Rectal smooth muscle tissue (tissue), 1 donor: ENCODE results near the gene A2ML1.
"Not testable (repeated sequence)": the region's sequence is repeated elsewhere in the genome, so short reads cannot be mapped to it uniquely, and the experiment has no call there.

Experiments used
- H3K27ac ChIP-seq: one replicate; pipeline ENCODE4 v1.7.0; 2013; ENCODE audit warnings: low read depth, low read length, inconsistent platforms
- H3K27me3 ChIP-seq: one replicate; pipeline ENCODE4 v1.7.0; 2013; ENCODE audit warnings: low read length; ENCODE audit not compliant: control insufficient read depth, insufficient read depth
- H3K36me3 ChIP-seq: one replicate; pipeline ENCODE4 v1.7.0; 2013; ENCODE audit warnings: low read length; ENCODE audit not compliant: control insufficient read depth, insufficient read depth
- H3K4me1 ChIP-seq: one replicate; pipeline ENCODE4 v1.7.0; 2013; ENCODE audit warnings: low read length; ENCODE audit not compliant: control insufficient read depth, insufficient read depth
- H3K4me3 ChIP-seq: one replicate; pipeline ENCODE4 v1.7.0; 2013; ENCODE audit warnings: low read length
- H3K9ac ChIP-seq: one replicate; pipeline ENCODE4 v1.7.0; 2013; ENCODE audit warnings: low read length

Gene A2ML1

DNA sequence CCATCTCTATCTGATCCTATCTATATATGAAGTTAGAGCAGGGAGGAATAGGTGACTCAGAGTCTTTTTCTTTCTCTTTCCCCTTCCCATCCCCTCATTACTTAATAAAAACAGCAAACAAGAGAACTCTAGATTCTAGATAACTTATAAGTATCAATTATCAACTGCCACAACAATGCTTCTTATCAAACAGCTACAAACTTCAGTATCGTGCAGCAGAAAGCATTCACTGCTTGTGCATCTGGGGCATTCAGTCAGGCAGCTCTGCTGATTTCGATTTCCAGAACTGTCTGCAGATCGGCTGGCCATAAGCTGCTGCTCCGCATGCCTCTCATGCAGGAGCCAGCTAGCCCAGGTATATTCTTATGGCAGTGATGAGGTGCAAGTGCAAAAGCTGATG is 19.4 kb downstream of the A2ML1 start:
- no peak overlapping the region for H3K27ac ChIP-seq
- no peaks in the 10 kb centered on the region for H3K4me1 ChIP-seq
- no peaks in the 10 kb centered on the region for H3K36me3 ChIP-seq
- no peak overlapping the region for H3K4me3 ChIP-seq
- no peaks in the 10 kb centered on the region for H3K27me3 ChIP-seq
- no peak overlapping the region for H3K9ac ChIP-seq

- Histone ChIP-seq H3K4me3 (no peak overlapping the region), H3K27me3 (peaks cover 3% of the 10 kb centered on the region), H3K9ac (no peak overlapping the region), H3K4me1 (no peaks in the 10 kb centered on the region), H3K36me3 (no peaks in the 10 kb centered on the region), H3K27ac (no peak overlapping the region)
These were observed 22.2 kb downstream of the A2ML1 start for GRCh38 chr12:8844665-8845064.

GRCh38 chr12:8846305-8846704 is 23.9 kb downstream of the A2ML1 start:
- no peak overlapping the region for H3K9ac ChIP-seq
- peaks cover 3% of the 10 kb centered on the region for H3K27me3 ChIP-seq
- H3K36me3 ChIP-seq: no peaks in the 10 kb centered on the region
- H3K4me3 ChIP-seq: no peak overlapping the region
- H3K27ac ChIP-seq: no peak overlapping the region
- H3K4me1 ChIP-seq: no peaks in the 10 kb centered on the region

- Histone ChIP-seq H3K27ac (no peak overlapping the region), H3K36me3 (no peaks in the 10 kb centered on the region), H3K4me1 (no peaks in the 10 kb centered on the region), H3K27me3 (peaks cover 3% of the 10 kb centered on the region), H3K4me3 (no peak overlapping the region), H3K9ac (no peak overlapping the region)
These were observed 25.0 kb downstream of the A2ML1 start for GRCh38 chr12:8847435-8847834.

DNA sequence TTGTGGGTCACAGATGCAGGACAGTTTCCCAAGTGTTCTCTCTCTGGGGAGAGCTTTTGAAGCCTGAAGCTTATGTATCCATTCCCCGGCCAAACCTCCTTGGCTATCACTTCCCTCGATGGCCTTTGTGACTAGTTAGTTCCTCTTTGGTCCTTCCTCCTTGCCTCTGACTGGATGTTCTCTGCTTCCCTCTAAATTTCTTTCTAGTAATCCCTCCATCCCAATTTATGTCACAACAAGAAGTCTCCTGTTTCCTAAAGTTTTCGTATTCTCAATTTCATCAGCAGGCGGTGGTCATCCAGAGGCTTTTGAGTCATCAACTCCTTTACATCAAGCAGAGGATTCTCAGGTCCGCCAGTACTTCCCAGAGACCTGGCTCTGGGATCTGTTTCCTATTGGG is 27.5 kb downstream of the A2ML1 start:
- Histone ChIP-seq H3K4me3 (no peak overlapping the region), H3K36me3 (no peaks in the 10 kb centered on the region), H3K9ac (no peak overlapping the region), H3K4me1 (no peaks in the 10 kb centered on the region), H3K27ac (no peak overlapping the region), H3K27me3 (peaks cover 3% of the 10 kb centered on the region)

DNA sequence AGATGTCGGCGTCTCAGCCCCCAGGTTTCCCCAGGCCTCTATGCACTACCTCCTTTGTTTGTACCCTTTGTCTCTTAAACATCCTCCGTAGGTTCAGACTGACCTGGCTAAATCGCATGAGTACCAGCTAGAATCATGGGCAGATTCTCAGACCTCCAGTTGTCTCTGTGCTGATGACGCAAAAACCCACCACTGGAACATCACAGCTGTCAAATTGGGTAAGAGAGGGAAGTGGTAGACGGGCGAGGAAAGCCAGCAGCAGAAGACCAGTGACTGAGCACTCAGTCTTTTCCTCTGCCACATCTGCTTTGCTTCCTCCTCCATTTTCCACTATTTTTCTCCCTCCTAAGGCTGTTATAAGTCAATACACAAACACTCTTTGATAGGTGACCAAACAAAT is 29.7 kb downstream of the A2ML1 start:
- H3K4me3 ChIP-seq: no peak overlapping the region
- H3K9ac ChIP-seq: no peak overlapping the region
- peaks cover 3% of the 10 kb centered on the region for H3K27me3 ChIP-seq
- no peaks in the 10 kb centered on the region for H3K4me1 ChIP-seq
- H3K36me3 ChIP-seq: no peaks in the 10 kb centered on the region
- H3K27ac ChIP-seq: no peak overlapping the region

- Histone ChIP-seq H3K4me1 (no peaks in the 10 kb centered on the region), H3K4me3 (no peak overlapping the region), H3K36me3 (no peaks in the 10 kb centered on the region), H3K9ac (no peak overlapping the region), H3K27me3 (no peaks in the 10 kb centered on the region), H3K27ac (no peak overlapping the region)
These were observed 33.5 kb downstream of the A2ML1 start for GRCh38 chr12:8855891-8856290.

DNA sequence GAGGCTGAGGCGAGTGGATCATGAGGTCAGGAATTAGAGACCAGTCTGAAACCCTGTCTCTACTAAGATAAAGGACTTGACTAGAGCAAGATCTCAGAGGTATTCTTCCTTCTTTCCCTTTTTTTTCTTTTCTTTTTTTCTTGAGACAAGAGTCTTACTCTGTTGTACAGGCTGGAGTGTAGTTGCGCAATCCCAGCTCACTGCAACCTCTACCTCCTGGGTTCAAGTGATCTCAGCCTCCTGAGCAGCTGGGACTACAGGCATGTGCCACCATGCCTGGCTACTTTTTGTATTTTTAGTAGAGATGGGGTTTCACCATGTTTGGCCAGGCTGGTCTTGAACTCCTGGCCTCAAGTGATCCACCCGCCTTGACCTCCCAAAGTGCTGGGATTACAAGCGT is 37.0 kb downstream of the A2ML1 start:
- not testable (repeated sequence) for H3K36me3 ChIP-seq, H3K9ac ChIP-seq, H3K27ac ChIP-seq, H3K4me3 ChIP-seq, H3K4me1 ChIP-seq, H3K27me3 ChIP-seq

GRCh38 chr12:8860165-8860961 is 37.9 kb downstream of the A2ML1 start:
- H3K9ac ChIP-seq: no peak overlapping the region

DNA sequence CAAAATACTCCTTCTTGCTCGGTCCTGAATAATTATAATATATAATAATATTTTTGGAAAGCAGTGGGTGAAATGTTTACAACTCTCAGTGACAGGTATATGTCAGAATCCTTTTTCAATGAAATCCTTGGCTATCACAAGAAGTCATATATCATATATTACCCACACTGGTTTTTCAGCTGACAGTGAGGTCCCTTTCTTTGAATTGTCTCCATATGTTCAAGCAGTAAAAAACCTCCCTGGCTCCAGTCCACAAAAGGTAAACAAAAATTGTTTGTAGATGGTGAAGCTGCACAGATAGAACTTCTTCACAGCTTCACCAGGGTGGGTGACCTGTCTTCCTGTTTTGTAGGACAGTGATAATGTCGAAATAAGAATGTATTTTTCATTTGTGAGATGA is 44.0 kb downstream of the A2ML1 start:
- no peak overlapping the region for H3K4me3 ChIP-seq
- no peaks in the 10 kb centered on the region for H3K27me3 ChIP-seq
- no peaks in the 10 kb centered on the region for H3K36me3 ChIP-seq
- H3K9ac ChIP-seq: no peak overlapping the region
- H3K27ac ChIP-seq: no peak overlapping the region
- no peaks in the 10 kb centered on the region for H3K4me1 ChIP-seq

More at GRCh38 chr12:8860165-8860961, 37.9 kb downstream of the A2ML1 start:
- Histone ChIP-seq H3K36me3 (no peaks in the 10 kb centered on the region), H3K4me1 (no peaks in the 10 kb centered on the region), H3K27me3 (no peaks in the 10 kb centered on the region), H3K4me3 (no peak overlapping the region), H3K27ac (no peak overlapping the region)

GRCh38 chr12:8867009-8867408 is 44.6 kb downstream of the A2ML1 start:
- no peak overlapping the region for H3K4me3 ChIP-seq
- H3K27me3 ChIP-seq: no peaks in the 10 kb centered on the region
- no peak overlapping the region for H3K9ac ChIP-seq
- H3K4me1 ChIP-seq: no peaks in the 10 kb centered on the region
- no peaks in the 10 kb centered on the region for H3K36me3 ChIP-seq
- no peak overlapping the region for H3K27ac ChIP-seq

- no peaks in the 10 kb centered on the region for H3K27me3 ChIP-seq
- no peak overlapping the region for H3K27ac ChIP-seq
- no peaks in the 10 kb centered on the region for H3K36me3 ChIP-seq
- no peak overlapping the region for H3K4me3 ChIP-seq
- no peak overlapping the region for H3K9ac ChIP-seq
- no peaks in the 10 kb centered on the region for H3K4me1 ChIP-seq
These were observed 45.4 kb downstream of the A2ML1 start for GRCh38 chr12:8867786-8868185.

GRCh38 chr12:8870586-8870985 is 48.2 kb downstream of the A2ML1 start:
- no peak overlapping the region for H3K27ac ChIP-seq
- no peaks in the 10 kb centered on the region for H3K36me3 ChIP-seq
- no peaks in the 10 kb centered on the region for H3K4me1 ChIP-seq
- H3K9ac ChIP-seq: no peak overlapping the region
- H3K27me3 ChIP-seq: no peaks in the 10 kb centered on the region
- H3K4me3 ChIP-seq: no peak overlapping the region
